Dedifferentiated amniotic fluid mesenchymal stem cell (primary cell): ENCODE results near the gene INMT.
"Not testable (repeated sequence)": the region's sequence is repeated elsewhere in the genome, so short reads cannot be mapped to it uniquely, and the experiment has no call there.

Experiments used
- DNase-seq: peaks from one replicate; pipeline ENCODE4 v3.0.0-alpha.2; 2016; ENCODE audit errors: extremely low spot score

The INMT gene

GRCh38 chr7:30751696-30752273 lies at the start of gene INMT:
Gene INMT (plus strand): TSS chr7:30752135. CDS start chr7:30752151, 16 bp downstream.
- no peak for DNase-seq

- no peak for DNase-seq
Observed at GRCh38 chr7:30702200-30702599, 49.7 kb upstream of the INMT start.

GRCh38 chr7:30703756-30704155 lies 48.2 kb upstream of the INMT start:
- DNase-seq, result no peak

- no peak for DNase-seq
Observed at GRCh38 chr7:30705008-30705407, 46.9 kb upstream of the INMT start.

- DNase-seq, result no peak
Observed at GRCh38 chr7:30705596-30705995, 46.3 kb upstream of the INMT start.

- DNase-seq, result no peak
Observed at GRCh38 chr7:30706316-30706715, 45.6 kb upstream of the INMT start.

GRCh38 chr7:30706908-30707307 lies 45.0 kb upstream of the INMT start:
- DNase-seq, result no peak

- no peak for DNase-seq
Observed at GRCh38 chr7:30707391-30708357, 44.3 kb upstream of the INMT start.

GRCh38 chr7:30708412-30708811 lies 43.5 kb upstream of the INMT start:
- DNase-seq, result no peak

GRCh38 chr7:30708983-30709382 lies 43.0 kb upstream of the INMT start:
- DNase-seq, result no peak

- no peak for DNase-seq
Observed at GRCh38 chr7:30709549-30709948, 42.4 kb upstream of the INMT start.

- DNase-seq, result no peak
Observed at GRCh38 chr7:30710669-30711068, 41.3 kb upstream of the INMT start.

GRCh38 chr7:30713392-30713791 lies 38.5 kb upstream of the INMT start:
- no peak for DNase-seq

GRCh38 chr7:30714129-30714528 lies 37.8 kb upstream of the INMT start:
- DNase-seq, result no peak

GRCh38 chr7:30717181-30717580 lies 34.8 kb upstream of the INMT start:
- DNase-seq, result no peak

GRCh38 chr7:30719434-30719833 lies 32.5 kb upstream of the INMT start:
- DNase-seq, result not testable (repeated sequence)

GRCh38 chr7:30721211-30721610 lies 30.7 kb upstream of the INMT start:
- no peak for DNase-seq

GRCh38 chr7:30722187-30722586 lies 29.7 kb upstream of the INMT start:
- no peak for DNase-seq

GRCh38 chr7:30722671-30723070 lies 29.3 kb upstream of the INMT start:
- no peak for DNase-seq

GRCh38 chr7:30723776-30724175 lies 28.2 kb upstream of the INMT start:
- no peak for DNase-seq

GRCh38 chr7:30726296-30727006 lies 25.5 kb upstream of the INMT start:
- DNase-seq, result no peak
